Osteocyte (in vitro differentiated cells): ENCODE measurements around the gene LRRC37A3. TPM values are rescaled to one million over a fixed set of nuclear protein-coding genes. Genes with fewer than 3 reads are reported as not detected.
A peak's percentile ranks its signal among the peaks of the same experiment; 100 is the strongest.
"Not testable (repeated sequence)": the region's sequence is repeated elsewhere in the genome, so short reads cannot be mapped to it uniquely, and the experiment has no call there.

Experiments
- DNase-seq: peaks from one replicate; pipeline ENCODE4 v3.0.0; 2021; ENCODE audit warnings: mixed read lengths; ENCODE audit not compliant: unreplicated experiment; ENCODE audit errors: extremely low spot score
- H3K27ac Mint-ChIP-seq: one replicate; pipeline ENCODE4 v1.8.0; 2021; ENCODE audit warnings: mild to moderate bottlenecking, mixed read lengths; ENCODE audit not compliant: unreplicated experiment
- H3K27me3 Mint-ChIP-seq: one replicate; pipeline ENCODE4 v1.8.0; 2021; ENCODE audit warnings: mixed read lengths; ENCODE audit not compliant: unreplicated experiment
- H3K36me3 Mint-ChIP-seq: one replicate; pipeline ENCODE4 v1.8.0; 2021; ENCODE audit warnings: mixed read lengths; ENCODE audit not compliant: unreplicated experiment
- H3K4me1 Mint-ChIP-seq: one replicate; pipeline ENCODE4 v1.8.0; 2021; ENCODE audit warnings: mixed read lengths; ENCODE audit not compliant: unreplicated experiment
- H3K4me3 Mint-ChIP-seq: one replicate; pipeline ENCODE4 v1.8.0; 2021; ENCODE audit warnings: mild to moderate bottlenecking, moderate library complexity, mixed read lengths; ENCODE audit not compliant: unreplicated experiment
- H3K9me3 Mint-ChIP-seq: one replicate; pipeline ENCODE4 v1.8.0; 2021; ENCODE audit warnings: mixed read lengths; ENCODE audit not compliant: unreplicated experiment
- total RNA-seq: library from RNA; stranded (reverse); gene quantifications from 2 replicates; pipeline ENCODE4 v1.2.1, GENCODE V29; 2021
- TF ChIP-seq, protein P1 (sequence below): fragments of 200-600 bp; sonication (generic); IDR thresholded peaks from 2 replicates; pipeline ENCODE4 v1.5.0; 2021; ENCODE audit warnings: antibody characterized with exemption, mild to moderate bottlenecking, moderate library complexity

The LRRC37A3 gene
- total RNA-seq, 1 donor from 2014 or later, result 25.1 TPM

- DNase-seq, result peak; percentile 51
- H3K4me3 Mint-ChIP-seq, H3K36me3 Mint-ChIP-seq, H3K27ac Mint-ChIP-seq, H3K27me3 Mint-ChIP-seq, H3K9me3 Mint-ChIP-seq: not testable (repeated sequence)
- H3K4me1 Mint-ChIP-seq, result peaks cover 10% of the 10 kb centered on the region
Observed at GRCh38 chr17:64929419-64930209, 10.3 kb upstream of the LRRC37A3 start.

GRCh38 chr17:64928701-64929100, 9.4 kb upstream of the LRRC37A3 start:
- H3K4me3 Mint-ChIP-seq, H3K27me3 Mint-ChIP-seq, H3K36me3 Mint-ChIP-seq, H3K9me3 Mint-ChIP-seq, DNase-seq, H3K27ac Mint-ChIP-seq, H3K4me1 Mint-ChIP-seq: not testable (repeated sequence)

- not testable (repeated sequence) for H3K36me3 Mint-ChIP-seq, H3K4me1 Mint-ChIP-seq, H3K27me3 Mint-ChIP-seq, DNase-seq, H3K9me3 Mint-ChIP-seq, H3K4me3 Mint-ChIP-seq
- H3K27ac Mint-ChIP-seq, result peak overlapping the region; percentile 45
- TF ChIP-seq, protein P1, sequence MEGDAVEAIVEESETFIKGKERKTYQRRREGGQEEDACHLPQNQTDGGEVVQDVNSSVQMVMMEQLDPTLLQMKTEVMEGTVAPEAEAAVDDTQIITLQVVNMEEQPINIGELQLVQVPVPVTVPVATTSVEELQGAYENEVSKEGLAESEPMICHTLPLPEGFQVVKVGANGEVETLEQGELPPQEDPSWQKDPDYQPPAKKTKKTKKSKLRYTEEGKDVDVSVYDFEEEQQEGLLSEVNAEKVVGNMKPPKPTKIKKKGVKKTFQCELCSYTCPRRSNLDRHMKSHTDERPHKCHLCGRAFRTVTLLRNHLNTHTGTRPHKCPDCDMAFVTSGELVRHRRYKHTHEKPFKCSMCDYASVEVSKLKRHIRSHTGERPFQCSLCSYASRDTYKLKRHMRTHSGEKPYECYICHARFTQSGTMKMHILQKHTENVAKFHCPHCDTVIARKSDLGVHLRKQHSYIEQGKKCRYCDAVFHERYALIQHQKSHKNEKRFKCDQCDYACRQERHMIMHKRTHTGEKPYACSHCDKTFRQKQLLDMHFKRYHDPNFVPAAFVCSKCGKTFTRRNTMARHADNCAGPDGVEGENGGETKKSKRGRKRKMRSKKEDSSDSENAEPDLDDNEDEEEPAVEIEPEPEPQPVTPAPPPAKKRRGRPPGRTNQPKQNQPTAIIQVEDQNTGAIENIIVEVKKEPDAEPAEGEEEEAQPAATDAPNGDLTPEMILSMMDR, result peak; percentile 67
Observed at GRCh38 chr17:64927444-64927843, 8.2 kb upstream of the LRRC37A3 start.

DNA sequence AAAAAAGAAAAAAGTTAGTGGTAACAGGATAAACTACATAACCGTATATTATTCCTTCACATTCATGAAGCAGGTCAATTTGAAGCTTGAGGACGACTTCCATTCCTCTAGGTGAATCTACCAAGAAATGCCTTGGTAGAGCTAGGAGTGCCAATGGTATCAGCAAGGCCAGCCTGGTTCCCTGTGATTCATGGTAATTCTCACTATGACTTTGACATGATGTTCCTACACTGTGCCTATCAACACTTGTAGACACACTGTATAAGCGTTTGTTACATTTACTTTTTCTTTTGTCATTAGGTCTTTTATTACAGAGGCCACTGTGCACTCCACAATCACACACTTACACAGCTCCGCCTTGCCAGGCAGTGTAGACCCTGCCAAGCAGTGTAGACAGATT, 7.2 kb upstream of the LRRC37A3 start:
- H3K4me1 Mint-ChIP-seq, H3K36me3 Mint-ChIP-seq, H3K27ac Mint-ChIP-seq, H3K9me3 Mint-ChIP-seq, DNase-seq, H3K27me3 Mint-ChIP-seq, H3K4me3 Mint-ChIP-seq: not testable (repeated sequence)

- H3K27ac Mint-ChIP-seq, H3K9me3 Mint-ChIP-seq, H3K4me3 Mint-ChIP-seq, DNase-seq, H3K36me3 Mint-ChIP-seq, H3K4me1 Mint-ChIP-seq, H3K27me3 Mint-ChIP-seq: not testable (repeated sequence)
Observed at GRCh38 chr17:64925244-64925643, 6.0 kb upstream of the LRRC37A3 start.

GRCh38 chr17:64923051-64923568, 3.8 kb upstream of the LRRC37A3 start:
- not testable (repeated sequence) for H3K27ac Mint-ChIP-seq, H3K4me3 Mint-ChIP-seq, H3K27me3 Mint-ChIP-seq, H3K36me3 Mint-ChIP-seq, H3K9me3 Mint-ChIP-seq, DNase-seq
- H3K4me1 Mint-ChIP-seq, result peaks cover 14% of the 10 kb centered on the region

DNA sequence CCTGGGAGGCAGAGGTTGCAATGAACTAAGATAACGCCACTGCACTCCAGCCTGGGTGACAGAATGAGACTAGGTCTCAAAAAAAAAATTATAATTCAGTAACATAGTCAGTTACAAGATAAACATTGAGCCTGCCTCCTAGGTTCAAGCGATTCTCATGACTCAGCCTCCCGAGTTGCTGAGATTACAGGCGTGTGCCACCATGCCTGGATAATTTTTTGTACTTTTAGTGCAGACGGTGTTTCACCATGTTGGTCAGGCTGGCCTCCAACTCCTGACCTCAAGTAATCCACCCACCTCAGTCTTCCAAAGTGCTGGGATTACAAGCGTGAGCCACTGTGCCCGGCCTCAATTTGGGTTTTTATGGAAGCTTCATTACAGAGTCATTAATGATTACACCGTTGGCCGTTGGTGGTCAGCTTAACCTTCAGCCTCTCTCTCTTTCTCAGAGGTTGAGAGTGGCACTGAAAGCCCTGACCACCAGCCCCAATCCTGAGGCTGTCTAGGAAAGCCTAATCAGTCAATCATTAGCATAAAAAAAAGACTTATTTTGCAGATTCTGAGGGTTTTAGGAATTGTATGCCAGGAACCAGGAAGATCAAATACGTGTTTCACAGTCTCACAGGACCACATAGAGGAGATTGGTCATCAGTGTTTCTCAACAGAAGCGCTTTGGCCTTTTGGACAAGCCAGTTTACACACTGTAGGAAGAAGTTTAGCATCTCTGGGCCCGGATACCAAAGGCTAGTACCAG, 1.3 kb upstream of the LRRC37A3 start:
- Mint-ChIP-seq H3K36me3 (no peaks in the 10 kb centered on the region), H3K4me1 (peaks cover 8% of the 10 kb centered on the region), H3K27me3 (no peaks in the 10 kb centered on the region), H3K9me3 (no peaks in the 10 kb centered on the region), H3K4me3 (peak overlapping the region; percentile 84), H3K27ac (peak overlapping the region; percentile 39)
- TF ChIP-seq, protein P1, result no peak
- DNase-seq, result no peak
